Stimulated activated CD4-positive, alpha-beta T cell treated with anti-CD3 and anti-CD28 coated beads, TNF-alpha, amount 100 ng/mL, for 4 hours (primary cell): ENCODE data around the gene OR6B3.
"Not testable (repeated sequence)": the region's sequence is repeated elsewhere in the genome, so short reads cannot be mapped to it uniquely, and the experiment has no call there.

Experiments
- DNase-seq, 3 experiments: peaks; one replicate each; pipeline ENCODE4 v3.0.0-alpha.2; 2020; ENCODE audit warnings: low read depth in 3 of 3

The OR6B3 gene

DNA sequence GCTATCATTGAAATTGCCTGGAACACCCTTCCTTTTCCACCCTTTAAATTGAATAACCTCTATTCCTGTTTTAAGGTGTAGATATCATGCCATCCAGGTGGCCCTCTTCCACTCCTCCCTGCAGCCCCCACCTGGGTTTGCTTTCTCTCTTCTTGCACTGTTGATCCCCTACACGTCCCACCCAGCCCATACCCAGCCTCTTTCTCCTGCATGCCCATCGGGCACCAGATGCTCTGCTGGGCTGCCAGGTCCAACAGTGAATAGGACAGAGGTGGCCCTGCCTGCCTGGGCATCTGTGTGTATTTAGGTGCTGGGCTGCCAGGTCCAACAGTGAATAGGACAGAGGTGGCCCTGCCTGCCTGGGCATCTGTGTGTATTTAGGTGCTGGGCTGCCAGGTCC, 9.2 kb downstream of the OR6B3 start:
- DNase-seq, result not testable (repeated sequence)

DNA sequence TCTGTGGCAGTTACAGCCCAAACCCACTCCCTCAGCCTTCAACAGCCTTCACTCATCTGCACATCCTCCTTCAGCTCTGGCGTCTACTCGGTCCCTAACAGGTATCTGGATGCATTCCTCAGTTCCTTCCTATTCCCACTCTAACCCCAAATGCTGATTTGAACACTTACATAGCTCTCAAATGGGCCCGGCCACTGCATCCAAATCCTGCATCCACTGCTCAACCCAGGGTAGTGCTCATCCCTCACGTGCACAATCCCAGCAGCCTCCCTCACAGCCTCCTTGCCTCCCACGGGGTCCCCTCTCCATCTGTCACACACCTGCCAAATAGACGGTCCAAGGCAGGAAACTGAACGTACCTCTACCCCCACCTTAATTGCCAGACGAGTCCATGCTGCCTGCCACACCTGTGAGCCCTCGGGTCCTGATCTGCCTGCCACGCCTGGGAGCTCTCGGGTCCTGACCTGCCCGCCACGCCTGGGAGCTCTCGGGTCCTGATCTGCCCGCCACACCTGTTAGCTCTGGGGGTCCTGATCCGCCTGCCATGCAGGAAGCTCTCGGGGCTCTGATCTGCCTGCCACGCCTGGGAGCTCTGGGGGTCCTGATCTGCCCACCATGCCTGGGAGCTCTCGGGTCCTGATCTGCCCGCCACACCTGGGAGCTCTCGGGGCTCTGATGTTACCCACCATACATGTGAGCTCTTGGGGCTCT, 9.9 kb downstream of the OR6B3 start:
- no peak for DNase-seq

DNA sequence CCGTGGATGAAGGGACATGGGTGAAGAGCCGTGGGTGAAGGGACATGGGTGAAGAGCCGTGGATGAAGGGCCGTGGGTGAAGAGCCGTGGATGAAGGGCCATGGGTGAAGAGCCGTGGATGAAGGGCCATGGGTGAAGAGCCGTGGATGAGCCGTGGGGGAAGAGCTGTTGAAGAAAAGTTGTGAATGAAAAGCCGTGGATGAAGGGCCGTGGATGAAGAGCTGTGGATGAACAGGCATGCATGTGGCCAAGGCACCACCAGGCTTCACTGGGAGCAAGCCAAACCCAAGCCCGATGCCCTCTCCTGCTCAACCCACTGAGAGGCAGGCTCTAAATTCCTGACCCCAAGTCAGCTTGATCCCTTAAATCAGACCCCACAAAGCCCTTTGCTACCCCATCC, 10.6 kb downstream of the OR6B3 start:
- DNase-seq, result no peak

DNA sequence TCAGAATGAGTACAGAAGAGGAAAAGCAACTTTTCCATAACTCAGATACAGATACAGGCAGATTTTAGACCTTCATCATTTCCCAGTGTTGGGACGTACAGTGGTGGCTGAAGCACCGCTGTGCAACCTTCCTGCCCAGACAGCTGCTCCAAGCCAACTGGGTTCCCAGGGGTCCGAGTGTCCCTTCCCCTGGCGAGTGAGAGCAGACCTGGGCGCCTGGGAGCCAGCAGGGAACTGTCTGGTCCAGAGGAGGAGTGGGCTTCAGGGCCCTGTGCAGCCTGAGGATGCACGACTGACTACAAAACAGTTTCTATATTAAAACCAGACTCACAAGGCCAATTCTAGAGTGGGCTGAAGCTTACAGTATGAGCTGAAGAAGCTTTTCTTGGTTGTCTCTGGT, 12.0 kb downstream of the OR6B3 start:
- DNase-seq, result no peak

DNA sequence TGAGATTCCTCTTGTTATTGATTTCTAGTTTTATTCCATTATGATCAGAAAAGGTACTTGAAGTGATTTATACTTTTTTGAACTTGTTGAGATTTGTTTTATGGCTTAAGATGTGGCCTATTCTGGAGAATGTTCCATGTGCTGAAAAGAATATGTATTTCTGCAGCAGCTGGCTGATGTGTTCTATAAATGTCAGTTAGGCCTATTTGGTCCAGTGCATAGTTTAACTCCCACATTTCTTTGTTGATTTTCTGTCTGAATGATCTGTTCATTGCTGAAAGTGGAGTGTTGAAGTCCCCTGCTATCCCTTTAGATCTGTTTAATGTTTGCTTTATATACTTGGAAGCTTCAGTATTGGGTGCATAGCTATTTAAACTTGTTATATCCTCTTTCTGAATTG, 16.0 kb downstream of the OR6B3 start:
- DNase-seq, result no peak

DNA sequence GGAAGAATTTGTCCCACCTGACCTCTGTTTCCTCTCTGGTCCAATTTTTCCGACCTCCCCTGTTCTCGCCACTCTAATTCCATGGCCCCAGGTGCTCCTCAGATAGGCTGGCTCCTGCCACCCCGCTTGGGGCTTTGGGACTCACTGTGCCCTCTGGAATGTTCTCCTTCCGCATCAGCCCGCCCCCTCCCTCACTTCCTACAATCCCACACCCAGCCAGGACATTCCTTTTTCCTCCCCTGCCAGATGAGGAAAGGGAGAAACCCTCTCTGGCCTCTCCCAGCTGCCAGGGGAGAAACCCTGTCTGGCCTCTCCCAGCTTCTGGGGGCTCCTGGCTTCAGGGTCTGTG, 20.0 kb downstream of the OR6B3 start:
- DNase-seq, result no peak

DNA sequence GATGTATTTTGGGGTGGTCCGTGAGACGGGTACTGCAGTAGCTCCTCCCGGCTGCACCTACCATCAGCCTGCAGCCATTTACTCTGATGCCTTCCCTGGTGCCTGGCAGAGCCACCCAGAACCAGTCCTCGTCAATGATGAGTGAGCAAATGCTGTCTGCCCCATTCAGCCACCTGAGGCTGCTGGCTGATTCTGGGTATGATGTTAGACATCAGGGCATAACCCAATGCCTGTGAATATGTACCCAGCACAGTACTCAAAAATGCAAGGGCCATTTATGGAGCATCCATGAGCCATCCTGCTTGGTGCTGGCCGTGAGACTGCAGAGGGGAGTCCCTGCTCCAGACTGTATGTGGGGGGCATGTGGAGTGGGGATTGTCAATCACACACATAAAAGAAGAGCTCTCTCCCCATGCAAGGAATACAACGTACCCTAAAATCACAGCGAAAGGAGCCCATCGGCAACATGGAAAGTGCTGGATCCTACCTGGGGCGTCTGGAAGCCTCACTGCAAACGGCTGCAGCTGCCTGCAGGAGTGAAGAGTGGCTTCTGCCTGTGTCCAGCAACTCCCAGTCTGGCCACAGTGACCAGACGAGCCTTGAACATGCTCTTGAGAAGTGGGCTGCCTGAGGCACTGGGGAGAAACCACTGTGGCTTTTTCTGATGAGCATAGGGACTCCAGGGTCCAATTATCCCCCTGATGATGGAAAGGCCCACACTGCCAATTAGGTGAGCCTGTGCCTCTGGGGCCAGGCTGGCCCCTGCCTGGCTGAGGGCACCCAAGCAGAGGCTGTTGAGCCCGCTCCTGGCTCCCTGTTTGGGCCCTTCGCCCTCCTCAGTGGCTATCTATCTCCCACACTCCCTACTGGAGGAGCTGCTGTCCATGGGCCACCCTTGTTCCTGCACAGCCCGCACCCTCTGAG, 20.7 kb downstream of the OR6B3 start:
- DNase-seq, result no peak

DNA sequence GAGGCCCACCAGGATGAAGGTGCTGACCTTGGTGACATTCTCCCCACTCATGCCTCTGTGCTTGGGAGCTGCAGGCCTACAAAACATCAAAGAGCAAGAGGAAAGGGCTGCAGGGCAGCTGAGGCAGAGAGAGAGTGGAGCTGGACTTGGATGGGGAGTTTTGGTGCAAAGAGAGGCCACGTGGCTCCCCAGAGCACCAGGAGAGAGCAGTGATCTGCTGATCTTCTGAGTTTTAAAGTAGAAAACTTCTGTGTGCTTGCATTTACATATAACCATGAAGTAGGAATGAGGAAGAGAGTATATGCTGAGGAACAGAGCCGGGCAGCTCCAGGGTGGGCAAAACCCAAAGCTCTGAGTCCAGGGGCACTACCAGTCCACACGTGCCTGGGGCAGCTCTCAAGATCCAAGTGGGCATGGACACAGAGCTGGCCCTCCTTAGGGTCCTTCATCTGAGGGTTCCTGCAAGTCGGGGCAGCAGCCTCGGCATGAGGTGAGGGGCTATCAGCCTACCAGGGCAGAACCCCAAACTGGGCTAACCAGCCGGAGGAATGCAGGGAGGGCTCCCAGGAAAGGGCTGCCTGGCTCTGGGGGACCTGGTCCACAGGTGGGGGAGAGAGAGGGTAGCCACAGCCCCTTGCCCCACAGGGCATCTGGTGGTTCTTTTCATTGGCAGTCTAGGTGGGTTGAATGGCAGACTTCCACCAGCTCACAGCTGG, 22.8 kb downstream of the OR6B3 start, which contains the start of gene OR6B2:
OR6B2 (minus strand) TSS at position 51 of the 716 bp plus-strand sequence; CDS start at position 51, 0 bp downstream.
- no peak for DNase-seq

DNA sequence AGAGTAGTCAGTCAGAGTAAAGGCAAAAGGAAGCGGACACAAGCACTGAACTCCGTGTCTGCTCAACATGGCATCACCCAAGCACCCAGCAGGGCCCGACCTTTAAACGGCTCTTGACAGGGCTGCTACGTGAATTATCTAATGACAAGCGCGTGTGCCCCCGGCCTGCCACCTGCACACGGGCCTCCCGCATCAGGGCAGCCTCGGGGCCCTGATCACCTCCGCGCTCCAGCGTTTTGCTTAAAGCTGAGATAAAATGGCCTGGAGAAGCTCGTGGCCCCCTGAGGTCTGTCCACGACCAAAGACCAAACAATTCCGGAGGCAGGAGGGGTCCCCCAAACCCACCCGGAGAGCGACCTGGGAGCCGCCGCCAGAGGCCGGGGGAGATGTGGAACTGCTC, 28.6 kb downstream of the OR6B3 start:
- DNase-seq, result peak in 1 of 3 experiments; percentile 3

DNA sequence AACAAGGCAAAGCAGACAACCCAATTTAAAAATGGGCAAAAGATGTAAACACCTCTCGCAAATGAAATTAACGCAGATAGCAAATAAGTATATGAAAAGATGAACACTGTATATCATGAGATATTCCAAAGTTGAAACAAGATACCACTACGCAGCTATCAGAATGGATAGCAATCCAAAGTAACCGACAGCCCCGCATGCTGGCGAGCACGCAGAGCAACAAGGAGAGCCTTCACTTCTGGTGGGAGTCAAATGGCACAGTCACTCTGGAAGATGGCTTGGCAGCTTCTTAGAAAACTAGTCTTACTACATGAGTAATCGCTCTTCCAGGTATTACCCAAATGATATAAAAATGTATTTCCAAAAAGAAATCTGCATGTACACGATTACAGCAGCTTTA, 29.5 kb downstream of the OR6B3 start:
- DNase-seq, result no peak

DNA sequence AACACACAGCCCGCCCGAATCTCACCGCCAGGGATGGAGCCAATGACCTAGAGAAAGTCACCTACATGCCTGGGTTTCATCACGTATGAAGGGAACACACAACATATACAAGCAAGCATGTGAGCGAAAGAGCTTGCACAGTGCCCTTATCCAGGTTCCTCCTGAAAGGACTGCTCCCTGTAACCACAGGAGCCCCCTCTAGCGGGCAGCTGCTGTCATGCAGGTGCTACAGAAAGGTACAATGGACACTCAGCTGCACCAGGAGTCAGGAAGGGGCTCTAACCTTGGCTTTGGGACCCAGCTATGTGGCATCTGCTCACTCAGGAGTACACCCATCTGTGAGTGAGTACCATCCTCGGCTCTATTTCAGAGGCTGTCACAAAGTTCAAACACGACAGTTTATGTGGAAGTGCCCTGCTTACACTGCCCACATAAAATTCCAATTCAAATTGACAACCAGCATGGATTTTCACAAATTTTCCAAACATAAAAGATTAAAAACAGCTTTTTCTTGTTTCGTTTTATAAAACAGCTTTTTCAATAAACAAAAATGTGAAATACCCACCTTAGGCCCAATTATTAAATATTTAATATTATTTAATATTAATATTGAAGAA, 31.7 kb downstream of the OR6B3 start:
- peak; percentile 26 to 48 (median 26) for DNase-seq

DNA sequence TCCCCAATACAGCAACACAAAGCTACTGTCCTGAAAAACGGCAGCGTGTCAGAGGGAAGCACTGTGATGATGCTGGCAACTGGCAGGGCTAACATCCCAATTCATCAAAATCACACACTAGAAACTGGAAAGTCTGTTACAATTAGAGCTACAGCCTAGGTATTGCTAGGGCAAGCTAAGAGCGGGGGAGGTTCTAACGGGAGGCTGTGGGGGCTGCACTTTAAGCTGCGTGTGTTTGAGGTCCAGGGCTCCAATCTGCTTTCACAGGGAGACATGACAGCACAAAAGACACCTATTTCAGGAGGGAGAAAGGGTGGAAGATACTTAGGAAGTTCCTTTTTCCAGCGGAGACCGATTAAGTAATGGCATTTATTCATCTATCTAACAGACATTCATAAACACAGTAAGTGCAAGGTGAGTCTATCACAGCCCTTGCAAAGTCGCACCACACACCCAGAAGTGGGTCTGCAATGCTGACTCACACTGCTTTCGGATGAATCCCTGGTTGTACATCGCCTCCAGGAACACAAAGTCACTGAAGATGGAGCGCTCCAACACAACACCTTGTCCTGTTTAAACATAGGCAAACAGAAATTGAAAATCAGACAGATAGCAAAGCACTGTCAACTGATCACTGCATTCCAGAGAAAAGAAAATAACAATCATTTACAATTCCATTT, 35.1 kb downstream of the OR6B3 start:
- DNase-seq, result no peak

DNA sequence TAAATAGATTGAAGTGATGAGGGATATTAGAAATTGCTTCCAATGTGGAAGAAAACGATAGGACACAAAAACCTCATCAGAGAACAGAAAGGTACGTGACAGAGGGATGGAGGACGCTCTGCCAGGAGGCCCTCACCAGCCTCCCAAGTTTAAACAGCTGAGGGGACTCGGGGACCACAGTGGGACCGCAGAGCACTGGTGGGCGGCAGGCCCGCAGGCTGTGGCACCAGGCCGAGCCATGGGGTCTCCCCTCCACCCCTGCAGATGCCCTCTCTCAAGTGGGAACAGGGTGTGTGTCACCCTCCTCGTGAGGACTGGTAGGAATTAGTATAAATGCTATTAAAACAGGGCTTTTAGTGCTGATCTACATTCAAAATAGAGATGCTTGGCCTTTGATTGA, 39.0 kb downstream of the OR6B3 start:
- no peak for DNase-seq

DNA sequence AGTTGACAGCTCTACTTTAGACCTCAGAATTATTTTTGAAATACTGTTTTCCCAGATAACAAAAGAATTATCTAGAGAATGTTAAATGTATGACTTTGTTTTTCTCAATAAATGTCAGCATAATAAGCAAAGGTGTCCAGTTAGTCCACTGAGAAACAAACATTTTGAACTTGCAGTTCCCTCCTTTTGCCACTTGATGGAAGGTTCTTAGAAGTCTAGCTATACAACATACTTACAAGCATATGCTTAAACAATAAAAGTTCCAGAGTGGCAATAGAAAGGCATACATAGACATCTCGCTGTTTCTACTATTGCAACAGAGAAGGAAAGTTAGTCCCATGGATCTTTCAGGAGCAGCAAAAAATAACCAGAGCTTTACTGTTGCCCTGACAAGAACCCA, 40.0 kb downstream of the OR6B3 start:
- DNase-seq, result no peak

DNA sequence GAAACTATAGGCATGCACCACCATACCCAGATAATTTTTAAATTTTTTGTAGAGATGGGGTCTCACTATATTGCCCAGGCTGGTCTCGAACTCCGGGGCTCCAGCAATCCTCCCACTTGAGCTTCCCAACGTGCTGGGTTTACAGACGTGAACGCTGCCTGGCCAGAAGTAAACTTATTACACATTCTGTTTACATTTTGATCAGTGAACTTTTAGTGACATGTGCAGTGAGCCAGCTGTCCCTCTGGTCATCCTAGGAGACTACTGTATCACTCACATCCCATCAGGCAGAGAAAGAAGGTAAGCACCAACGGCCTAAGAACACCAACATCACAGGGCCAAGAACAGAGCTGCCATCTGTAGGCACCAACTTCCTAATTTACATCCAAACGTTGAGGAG, 50.3 kb downstream of the OR6B3 start:
- DNase-seq, result no peak

DNA sequence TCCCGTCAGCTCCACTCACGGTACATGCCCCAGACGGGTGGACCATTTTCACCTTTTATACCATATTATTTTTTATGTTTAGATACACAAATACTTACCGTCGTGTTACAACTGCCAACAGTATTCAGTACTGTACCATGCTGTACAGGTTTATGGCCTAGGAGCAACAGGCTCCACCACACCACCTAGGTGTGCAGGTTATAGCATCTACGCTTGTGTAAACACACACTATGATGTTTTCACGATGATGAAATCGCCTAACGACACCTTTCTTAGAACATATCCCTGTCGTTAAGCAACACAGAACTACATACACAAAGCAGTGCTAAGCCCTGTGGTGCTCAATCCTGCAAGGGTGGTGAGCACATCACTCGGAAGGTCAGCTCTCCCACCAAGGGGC, 52.6 kb downstream of the OR6B3 start:
- DNase-seq, result no peak

DNA sequence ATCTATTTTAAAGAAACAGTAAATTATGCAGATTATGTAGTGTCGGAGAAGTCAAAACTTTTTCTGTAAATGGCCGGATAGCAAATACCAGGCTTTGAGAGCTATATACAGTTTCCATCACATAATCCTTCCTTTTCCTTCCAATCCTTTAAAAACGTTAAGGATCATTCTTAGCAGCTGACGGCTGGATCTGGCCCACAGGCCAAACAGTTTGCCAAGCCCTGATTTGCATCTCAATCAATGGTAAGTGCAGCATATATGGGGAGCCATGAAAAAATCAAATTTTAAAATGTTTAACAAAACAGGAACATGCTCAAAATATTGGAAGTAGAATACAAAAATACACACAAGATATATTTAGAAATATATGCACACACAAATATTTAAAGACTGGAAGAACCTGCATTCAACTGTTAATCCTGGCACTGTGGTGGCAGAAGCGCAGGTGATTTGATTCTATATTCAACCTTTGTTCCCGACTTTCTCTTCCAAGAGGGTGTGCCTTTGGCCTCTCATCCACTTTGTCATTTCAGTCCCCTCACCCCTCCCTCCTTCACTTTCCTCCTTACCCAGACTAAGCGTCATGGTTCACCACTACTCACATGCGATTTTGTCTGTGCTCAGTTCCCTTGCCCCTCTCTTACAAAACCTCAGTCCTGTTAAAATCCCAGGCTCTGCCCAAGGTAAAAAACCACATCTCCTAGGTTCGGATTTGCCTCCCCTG, 55.5 kb downstream of the OR6B3 start:
- no peak for DNase-seq
